ENCODE results near the gene LYRM2.

- TF ChIP-seq EP300 (IDR thresholded peaks at IDR 0.05) = no peak
- TF ChIP-seq CTCF (IDR thresholded peaks at IDR 0.05) = no peak
Observed at GRCh38 chr6:89616531-89616930, 22.0 kb downstream of the LYRM2 start.

Data from ovary (tissue), 3 donors.